GM18858 (cell line): ENCODE results near the gene TTC23.
"Not testable (repeated sequence)": the region's sequence is repeated elsewhere in the genome, so short reads cannot be mapped to it uniquely, and the experiment has no call there.

Source experiments
- ATAC-seq: cut with Tn5 transposase; IDR thresholded peaks from one replicate; pipeline ENCODE4 v1.9.1; 2021; ENCODE audit not compliant: unreplicated experiment

The TTC23 gene

DNA sequence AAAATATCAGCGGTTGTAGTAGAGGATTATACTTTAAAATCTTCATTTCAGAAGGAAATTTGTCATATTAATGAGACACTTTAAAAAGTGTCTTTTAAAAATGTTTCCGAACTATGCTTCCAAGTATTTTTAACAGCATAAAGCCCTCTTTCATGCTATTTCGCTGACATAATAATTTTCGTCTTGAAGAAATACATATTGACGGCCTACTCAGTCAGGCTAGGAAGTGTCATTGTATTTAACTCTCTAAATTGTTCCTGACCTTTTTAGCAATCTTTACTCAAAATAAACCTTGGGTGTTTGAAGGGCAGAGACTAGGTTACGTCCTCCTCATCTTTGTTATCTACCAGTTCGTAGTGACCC lies 1.1 kb upstream of the TTC23 start:
- no peak for ATAC-seq

GRCh38 chr15:99250001-99250400 lies 620 bp upstream of the TTC23 start:
- ATAC-seq, result no peak

- ATAC-seq, result no peak
Measured at GRCh38 chr15:99248000-99248715, 1.2 kb downstream of the TTC23 start.

- ATAC-seq, result no peak
Measured at GRCh38 chr15:99247062-99247461, 2.3 kb downstream of the TTC23 start.

DNA sequence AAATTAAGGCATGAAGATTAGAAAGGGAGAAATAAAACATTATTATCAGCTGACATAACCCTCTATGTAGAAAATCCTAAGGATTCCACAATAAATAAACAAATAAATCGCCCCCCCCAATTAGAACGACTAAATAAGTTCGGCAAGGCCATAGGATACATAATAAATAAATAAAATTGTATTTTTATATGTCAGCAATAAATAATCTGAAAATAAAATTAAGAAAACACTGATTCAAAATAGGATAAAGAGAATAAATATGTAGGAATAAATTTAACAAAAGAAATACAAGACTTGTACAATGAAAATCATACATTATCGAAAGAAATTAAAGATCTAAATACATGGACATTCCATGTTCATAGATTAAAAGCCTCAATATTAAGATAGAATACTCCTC lies 5.1 kb downstream of the TTC23 start:
- ATAC-seq, result no peak

GRCh38 chr15:99241752-99242151 lies 7.6 kb downstream of the TTC23 start:
- no peak for ATAC-seq

DNA sequence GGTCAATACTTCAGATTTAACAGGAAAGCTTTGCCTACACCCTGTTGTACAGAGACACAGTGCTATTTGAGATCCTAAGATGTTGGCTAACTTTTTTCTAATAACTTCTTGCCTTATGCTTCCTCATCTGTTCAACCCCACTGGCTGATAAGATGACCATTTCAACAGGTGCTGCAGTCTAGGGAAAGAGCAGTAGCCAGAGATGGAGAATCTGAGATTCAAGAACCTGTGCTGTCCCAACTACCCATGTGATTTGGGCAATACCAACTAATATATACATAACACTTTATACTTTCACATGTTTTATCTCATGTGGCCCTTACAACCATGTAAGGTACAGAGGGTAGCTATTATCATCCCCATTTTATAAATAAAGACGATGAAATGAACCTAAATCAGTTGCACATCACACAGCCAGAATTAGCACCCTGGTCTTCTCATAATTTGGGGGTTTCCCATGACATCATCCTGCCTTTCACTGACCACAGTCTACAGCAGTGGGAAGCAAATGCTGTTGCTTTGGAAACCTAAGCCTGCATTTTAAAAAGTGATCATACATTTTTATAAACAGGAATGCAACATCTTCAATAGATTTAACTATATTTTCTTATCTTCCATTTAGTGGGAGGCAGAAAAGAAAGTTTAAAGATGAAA lies 9.7 kb downstream of the TTC23 start:
- ATAC-seq, result peak; percentile 89

DNA sequence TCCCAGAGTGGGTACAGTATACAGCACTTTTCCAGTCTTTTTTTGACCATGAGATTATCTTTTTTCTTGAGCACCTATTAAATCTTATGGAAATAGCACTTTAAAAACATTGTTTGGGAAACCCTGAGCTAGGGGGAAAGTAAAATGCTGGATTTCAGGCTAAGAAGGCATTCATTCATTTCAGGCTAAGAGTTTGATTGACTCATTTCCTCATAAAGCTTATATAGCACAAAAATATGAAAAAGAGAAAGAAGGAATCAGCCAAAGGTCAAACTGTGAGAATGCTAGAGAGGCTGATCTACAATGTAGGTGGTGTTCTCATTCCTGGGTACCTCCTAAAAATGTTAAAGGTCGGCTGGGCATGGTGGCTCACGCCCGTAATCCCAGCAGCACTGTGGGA lies 10.5 kb downstream of the TTC23 start:
- ATAC-seq, result no peak

DNA sequence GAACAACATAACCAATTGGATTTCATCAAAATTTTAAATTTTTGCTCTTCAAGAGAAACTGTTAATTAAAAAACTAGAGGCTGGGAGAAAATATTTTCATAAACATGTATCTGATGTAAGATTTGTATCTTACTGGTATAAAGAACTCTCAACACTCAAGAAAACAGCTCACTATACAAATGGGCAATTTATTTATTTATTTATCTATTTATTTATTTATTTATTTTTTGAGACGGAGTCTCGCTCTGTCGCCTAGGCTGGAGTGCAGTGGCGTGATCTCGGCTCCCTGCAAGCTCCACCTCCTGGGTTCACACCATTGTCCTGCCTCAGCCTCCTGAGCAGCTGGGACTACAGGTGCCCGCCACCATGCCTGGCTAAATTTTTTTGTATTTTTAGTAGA lies 15.2 kb downstream of the TTC23 start:
- not testable (repeated sequence) for ATAC-seq

DNA sequence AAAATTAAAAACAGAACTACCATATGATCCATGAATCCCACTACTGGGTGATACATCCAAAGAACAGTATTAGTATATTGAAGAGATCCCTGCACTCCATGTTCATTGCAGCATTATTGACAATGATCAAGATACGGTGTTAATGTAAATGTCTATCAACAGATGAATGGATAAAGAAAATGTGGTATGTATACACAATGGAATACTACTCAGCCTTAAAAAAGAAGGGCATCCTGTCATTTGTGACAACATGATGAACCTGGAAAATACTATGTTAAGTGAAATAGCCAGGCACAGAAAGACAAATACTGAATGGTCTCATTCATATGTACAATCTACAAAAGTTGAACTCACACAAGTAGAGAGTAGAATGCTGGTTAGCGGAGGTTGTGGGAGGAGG lies 16.6 kb downstream of the TTC23 start:
- ATAC-seq, result no peak

- no peak for ATAC-seq
Measured at GRCh38 chr15:99230867-99231266, 18.5 kb downstream of the TTC23 start.

DNA sequence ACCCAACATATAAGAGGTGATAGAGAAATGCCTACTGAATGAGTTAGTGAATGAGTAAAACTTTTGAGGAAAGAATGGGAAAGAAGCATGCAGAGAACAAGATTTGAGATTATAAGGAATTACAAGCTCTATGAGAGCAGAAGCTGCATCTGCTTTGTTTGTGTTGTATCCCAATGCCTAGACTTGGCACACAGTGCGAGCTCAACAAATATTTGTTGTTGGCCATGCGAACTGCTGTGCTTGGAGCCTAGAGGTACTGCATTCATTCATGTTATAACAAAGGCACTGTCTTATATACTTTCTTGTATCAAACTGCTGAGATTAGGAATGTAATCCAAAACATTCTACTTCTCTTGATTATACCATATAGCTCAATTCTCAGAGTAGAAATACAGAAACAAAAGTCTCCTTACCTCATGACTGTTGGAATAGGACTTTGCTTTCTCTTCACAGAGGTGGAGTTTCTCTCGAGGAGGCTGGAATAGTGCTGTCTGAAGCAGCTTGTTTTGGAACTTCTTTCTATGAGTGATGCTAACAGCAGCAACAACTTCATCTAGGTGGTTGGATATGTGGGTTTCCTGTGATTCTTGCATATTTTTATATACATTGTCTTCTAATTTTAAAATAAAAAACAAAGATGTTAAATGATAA lies 21.1 kb downstream of the TTC23 start:
- no peak for ATAC-seq

DNA sequence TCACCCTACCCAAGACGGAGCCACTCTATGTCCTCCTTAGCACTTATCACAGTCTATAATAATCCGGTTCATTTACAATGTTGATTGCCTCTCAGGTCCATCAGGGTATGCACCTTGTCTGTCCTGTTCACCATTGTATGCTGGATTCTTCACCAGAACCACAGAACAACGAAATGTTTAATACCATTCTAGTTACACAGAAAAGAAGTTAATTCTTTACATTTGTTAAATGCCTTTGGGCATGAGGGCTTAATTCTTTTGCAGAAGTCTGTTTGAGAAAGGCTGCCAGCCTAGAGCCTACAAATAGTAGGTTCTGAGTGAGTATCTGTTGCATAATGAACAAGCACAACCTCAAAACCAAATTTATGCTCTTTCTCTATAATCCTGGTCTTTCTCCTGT lies 22.6 kb downstream of the TTC23 start:
- ATAC-seq, result no peak

GRCh38 chr15:99224372-99225214 lies 24.8 kb downstream of the TTC23 start:
- ATAC-seq, result no peak

- peak; percentile 77 for ATAC-seq
Measured at GRCh38 chr15:99213187-99213811, 36.1 kb downstream of the TTC23 start.

GRCh38 chr15:99212406-99212805 lies 37.0 kb downstream of the TTC23 start:
- no peak for ATAC-seq

- ATAC-seq, result no peak
Measured at GRCh38 chr15:99211926-99212325, 37.5 kb downstream of the TTC23 start.

GRCh38 chr15:99210334-99210733 lies 39.0 kb downstream of the TTC23 start:
- no peak for ATAC-seq

GRCh38 chr15:99209326-99209725 lies 40.1 kb downstream of the TTC23 start:
- ATAC-seq, result no peak

DNA sequence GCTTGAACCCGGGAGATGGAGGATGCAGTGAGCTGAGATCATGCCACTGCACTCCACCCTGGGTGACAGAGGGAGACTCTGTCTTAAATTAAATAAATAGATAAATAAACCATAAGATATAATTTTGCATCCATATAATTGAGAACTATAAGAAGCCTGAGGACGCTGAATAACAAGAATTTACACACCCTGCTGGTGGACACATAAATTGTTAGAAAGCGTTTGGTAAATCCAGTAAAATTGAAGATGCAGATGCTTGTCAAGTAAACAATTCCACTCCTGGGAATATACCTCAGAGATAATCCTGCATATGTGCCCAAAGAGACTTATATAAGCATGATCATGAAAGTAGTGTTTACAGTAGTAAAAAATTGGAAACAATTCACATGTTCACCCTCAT lies 41.7 kb downstream of the TTC23 start:
- no peak for ATAC-seq

DNA sequence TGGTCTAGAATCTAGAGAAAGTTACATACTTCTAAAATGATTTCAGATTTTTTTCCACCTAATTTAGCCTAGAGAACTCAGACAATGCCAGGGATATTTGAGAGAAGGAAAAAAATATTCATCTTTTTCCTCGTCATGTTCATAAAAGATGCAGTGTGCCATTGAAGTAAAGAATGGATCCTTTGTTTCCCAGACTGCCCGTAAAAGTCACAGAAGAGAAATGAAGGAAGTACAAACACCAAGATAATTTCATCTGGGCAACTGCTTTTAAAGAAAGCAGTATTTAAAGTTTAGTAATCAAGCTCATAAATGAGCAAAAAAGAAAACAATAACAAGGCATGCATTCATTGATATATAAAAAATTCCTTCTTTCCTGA lies 47.2 kb downstream of the TTC23 start:
- ATAC-seq, result no peak
